ELF-1 (cell line): ENCODE results near the gene TTLL7.

Source experiments
- DNase-seq: peaks from one replicate; pipeline ENCODE4 v3.0.0-alpha.2; 2016; ENCODE audit warnings: low read depth, low spot score

Gene TTLL7

GRCh38 chr1:83827741-83828140 lies 171.2 kb downstream of the TTLL7 start:
- no peak for DNase-seq

GRCh38 chr1:83822208-83822607 lies 176.7 kb downstream of the TTLL7 start:
- no peak for DNase-seq

- DNase-seq, result no peak
Observed at GRCh38 chr1:83819436-83819835, 179.5 kb downstream of the TTLL7 start.

- peak; percentile 33 for DNase-seq
Observed at GRCh38 chr1:83818916-83819315, 180.0 kb downstream of the TTLL7 start.

GRCh38 chr1:83816836-83817235 lies 182.1 kb downstream of the TTLL7 start:
- no peak for DNase-seq

GRCh38 chr1:83815330-83815729 lies 183.6 kb downstream of the TTLL7 start:
- no peak for DNase-seq
